Measurements from ENCODE around the gene TP73.
A peak's percentile ranks its signal among the peaks of the same experiment; 100 is the strongest.

Gene TP73

DNA sequence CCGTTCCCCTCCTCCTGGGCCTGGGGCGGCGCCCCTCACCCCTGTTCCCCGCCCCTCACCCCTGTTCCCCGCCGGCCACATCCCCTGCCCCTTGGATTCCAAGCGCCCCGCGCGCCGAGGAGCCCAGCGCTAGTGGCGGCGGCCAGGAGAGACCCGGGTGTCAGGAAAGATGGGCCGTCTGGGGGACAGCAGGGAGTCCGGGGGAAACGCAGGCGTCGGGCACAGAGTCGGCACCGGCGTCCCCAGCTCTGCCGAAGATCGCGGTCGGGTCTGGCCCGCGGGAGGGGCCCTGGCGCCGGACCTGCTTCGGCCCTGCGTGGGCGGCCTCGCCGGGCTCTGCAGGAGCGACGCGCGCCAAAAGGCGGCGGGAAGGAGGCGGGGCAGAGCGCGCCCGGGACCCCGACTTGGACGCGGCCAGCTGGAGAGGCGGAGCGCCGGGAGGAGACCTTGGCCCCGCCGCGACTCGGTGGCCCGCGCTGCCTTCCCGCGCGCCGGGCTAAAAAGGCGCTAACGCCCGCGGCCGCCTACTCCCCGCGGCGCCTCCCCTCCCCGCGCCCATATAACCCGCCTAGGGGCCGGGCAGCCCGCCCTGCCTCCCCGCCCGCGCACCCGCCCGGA, at the start of gene TP73:
TSS of gene TP73 (plus strand) at position 587 of the 618 bp plus-strand sequence. CDS start 29,850 bp downstream, outside the sequence.
- no peak for DNase-seq (ENCODE audit: insufficient read length, low spot score)
- peak; percentile 69 for FAIRE-seq

DNA sequence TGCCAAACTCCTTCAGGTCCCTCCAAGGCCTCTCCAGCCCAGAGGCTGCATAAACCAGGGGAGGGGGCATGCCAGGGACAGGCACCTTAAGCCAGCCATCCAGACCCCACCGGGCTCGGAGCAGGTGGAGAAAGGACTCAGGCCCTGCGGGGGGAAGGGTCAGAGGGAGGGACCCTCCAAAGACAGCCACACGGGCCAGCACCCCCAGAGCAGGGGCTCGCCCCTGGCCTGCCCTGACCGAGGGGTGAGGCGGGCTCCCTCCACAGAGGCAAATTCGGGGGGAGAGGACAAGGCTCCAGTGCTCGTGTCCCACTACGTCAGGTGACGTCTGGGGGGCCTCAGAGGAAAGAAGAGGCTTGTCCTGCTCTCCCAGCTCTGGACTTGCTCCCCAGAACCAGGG, 49.2 kb upstream of the TP73 start:
- DNase-seq (ENCODE audit: insufficient read length, low spot score) (no peak), FAIRE-seq (no peak)

- DNase-seq (ENCODE audit: insufficient read length, low spot score) (no peak), FAIRE-seq (no peak)
Measured at GRCh38 chr1:3603571-3604467, 48.5 kb upstream of the TP73 start.

DNA sequence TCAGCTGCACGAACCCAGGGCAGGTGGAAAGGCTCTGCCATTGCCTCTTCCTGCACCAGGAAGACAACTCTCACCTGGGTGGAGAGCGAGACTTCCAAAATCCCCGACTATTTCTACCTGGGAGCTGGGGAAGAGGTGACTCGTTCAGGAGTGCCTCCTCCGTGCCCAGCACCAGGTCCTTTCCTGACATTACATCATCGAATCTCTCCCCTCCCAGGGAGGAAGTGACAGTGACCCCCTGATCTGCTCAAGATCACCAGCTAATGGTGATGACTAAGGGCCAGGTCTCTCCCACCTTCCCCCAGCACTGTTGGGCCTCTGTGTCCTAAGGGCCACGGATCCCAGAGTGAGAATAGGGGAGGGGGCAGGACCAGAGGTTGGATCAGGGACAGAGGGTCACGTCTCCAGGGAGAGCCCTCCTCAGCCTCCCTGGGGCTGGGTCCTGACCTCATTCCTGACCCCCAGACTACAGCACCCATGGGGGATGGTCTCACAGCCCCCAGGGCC, 47.8 kb upstream of the TP73 start:
- no peak for DNase-seq (ENCODE audit: insufficient read length, low spot score)
- FAIRE-seq: no peak

DNA sequence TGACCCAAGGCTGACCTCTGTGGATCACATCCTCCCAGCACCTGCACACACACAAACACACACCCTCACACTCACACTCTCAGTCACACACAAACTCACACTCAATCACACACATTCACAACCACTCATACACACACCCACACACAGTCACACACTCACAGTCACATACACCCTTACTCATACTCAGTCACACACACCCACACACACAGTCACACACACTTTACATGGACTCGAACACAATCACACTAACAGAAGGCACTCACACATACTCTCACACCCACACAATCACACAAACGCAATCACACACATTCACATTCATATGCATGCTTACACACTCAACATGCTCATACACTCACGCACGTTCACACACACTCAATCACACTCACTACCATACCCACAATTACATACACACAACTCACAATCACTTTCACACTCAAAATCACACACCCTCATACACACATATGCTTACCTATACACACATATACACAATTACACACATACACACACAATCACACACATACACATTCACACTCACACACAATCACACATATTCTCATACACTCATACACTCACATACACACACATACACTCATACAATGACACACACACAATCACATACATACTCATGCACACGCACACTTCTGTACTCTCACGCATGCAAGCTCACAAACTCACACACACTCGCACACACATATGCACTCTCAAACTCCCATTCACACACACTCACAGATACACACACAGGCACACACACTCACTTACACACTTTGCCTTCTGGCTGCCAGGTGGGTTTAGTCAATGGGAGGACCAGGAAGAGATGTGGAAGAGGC, 47.1 kb upstream of the TP73 start:
- DNase-seq (ENCODE audit: insufficient read length, low spot score) (no peak), FAIRE-seq (no peak)

DNA sequence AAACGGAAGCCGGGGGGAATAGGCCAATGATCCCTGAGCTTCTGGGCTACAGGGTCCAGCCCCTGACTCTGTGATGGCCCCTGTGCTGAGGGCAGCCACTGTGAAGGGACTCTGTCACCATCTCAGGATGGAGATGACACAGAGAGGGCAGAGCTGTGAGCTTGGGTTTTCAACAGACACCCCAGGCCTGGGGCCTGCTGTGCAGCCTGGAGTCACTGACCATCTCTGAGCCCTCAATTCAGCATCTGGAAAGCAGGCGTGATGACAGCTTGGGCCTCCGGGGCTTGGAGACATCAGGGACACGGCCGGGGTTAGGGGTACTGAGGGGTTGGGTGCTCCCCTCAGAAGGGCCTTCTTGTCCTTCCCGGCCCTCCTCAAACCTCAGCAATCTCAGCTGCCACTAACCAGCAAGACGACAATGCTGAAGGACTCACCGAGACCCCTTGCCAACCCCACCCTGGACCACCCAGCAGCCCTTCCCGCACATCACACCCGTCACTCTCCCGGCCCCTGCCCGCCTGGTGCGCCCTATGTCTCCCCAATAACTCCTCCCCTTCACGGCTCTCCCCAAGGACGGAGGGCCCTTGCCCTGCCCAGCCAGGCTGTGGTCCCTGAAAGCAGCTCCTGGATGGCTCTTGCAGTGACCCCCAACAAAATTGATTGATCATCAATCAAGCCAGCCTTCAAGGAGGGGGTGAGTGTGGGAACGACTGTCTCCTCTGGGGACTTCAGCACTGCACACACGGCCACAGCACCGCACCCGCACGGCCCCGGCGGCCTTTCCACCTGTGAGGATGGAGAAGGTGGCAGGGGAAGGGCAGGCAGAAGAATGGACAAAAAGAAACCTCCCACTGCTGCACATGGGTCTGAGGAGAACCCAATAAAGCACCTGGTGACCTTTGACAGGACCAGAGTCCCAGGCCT, 45.3 kb upstream of the TP73 start:
- DNase-seq (ENCODE audit: insufficient read length, low spot score) (no peak), FAIRE-seq (no peak)

- FAIRE-seq (no peak), DNase-seq (ENCODE audit: insufficient read length, low spot score) (no peak)
Measured at GRCh38 chr1:3607703-3608065, 44.6 kb upstream of the TP73 start.

GRCh38 chr1:3608154-3608553, 44.2 kb upstream of the TP73 start:
- FAIRE-seq (no peak), DNase-seq (ENCODE audit: insufficient read length, low spot score) (no peak)

GRCh38 chr1:3609016-3609768, 43.1 kb upstream of the TP73 start:
- DNase-seq (ENCODE audit: insufficient read length, low spot score): no peak
- no peak for FAIRE-seq

DNA sequence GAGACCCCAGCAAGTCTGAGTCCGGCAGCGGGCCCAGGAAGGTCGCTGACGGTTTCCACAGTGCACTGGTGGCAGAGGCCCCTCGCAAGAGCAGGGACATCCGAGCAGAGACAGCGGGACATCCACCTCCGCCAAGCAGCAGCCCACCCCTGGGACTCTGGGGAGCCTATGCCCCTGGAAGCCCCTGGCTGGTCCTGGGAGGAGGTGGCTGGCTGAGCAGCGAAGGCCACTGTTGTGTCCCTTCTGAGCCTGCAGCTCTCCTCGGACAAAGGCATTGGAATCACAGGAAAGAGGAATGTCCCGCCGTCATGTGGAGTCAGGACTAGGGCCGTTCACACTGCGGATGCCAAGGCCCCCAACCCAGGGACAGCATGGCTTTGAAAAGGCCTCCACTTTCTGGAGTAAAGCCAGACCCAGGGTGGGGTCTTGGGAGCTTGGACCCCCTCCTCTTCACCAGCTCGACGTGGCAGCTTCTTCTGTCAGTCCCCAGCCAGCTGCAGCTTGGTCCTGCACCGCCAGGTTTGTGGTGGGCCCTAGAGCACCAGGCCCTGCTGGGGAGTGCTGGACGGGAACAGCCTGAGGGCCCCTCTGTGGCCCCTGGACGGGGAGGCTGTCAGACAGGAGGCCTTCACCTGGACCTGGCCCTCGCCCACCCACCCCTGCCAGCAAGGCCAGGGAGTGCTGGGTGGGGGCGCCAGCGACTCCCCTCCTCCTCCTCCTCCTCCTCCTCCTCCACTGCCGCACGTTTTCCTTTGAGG, 42.4 kb upstream of the TP73 start:
- DNase-seq (ENCODE audit: insufficient read length, low spot score) (no peak), FAIRE-seq (no peak)

- FAIRE-seq (no peak), DNase-seq (ENCODE audit: insufficient read length, low spot score) (no peak)
Measured at GRCh38 chr1:3610527-3611169, 41.7 kb upstream of the TP73 start.

GRCh38 chr1:3611170-3612019, 40.9 kb upstream of the TP73 start, which contains the start of gene MEGF6:
TSS of gene MEGF6 (minus strand) at chr1:3611508. CDS start at chr1:3611268, 240 bp downstream.
- FAIRE-seq: no peak
- no peak for DNase-seq (ENCODE audit: insufficient read length, low spot score)

GRCh38 chr1:3612123-3612522, 40.2 kb upstream of the TP73 start:
- no peak for DNase-seq (ENCODE audit: insufficient read length, low spot score)

GRCh38 chr1:3614755-3615742, 37.3 kb upstream of the TP73 start:
- DNase-seq (ENCODE audit: insufficient read length, low spot score) (no peak), FAIRE-seq (no peak)

More at GRCh38 chr1:3612123-3612522, 40.2 kb upstream of the TP73 start:
- FAIRE-seq: no peak

GRCh38 chr1:3616861-3617260, 35.5 kb upstream of the TP73 start:
- DNase-seq (ENCODE audit: insufficient read length, low spot score) (no peak), FAIRE-seq (no peak)

GRCh38 chr1:3617806-3618345, 34.4 kb upstream of the TP73 start:
- no peak for DNase-seq (ENCODE audit: insufficient read length, low spot score)
- no peak for FAIRE-seq

Measured in GM19239 (cell line).